DND-41 (cell line): ENCODE data around the gene F7.

Experiments
- CTCF ChIP-seq: IDR thresholded peaks from 2 replicates; pipeline ENCODE4 v1.5.1; 2012; ENCODE audit warnings: borderline replicate concordance, low read length, moderate library complexity, mild to moderate bottlenecking; ENCODE audit not compliant: poor library complexity, severe bottlenecking; ENCODE audit errors: extremely low read depth
- EZH2 ChIP-seq: IDR thresholded peaks from 3 replicates; pipeline ENCODE4 v1.6.1; 2012; ENCODE audit warnings: borderline replicate concordance, low read depth, mild to moderate bottlenecking, moderate library complexity, low read length, inconsistent platforms; ENCODE audit not compliant: severe bottlenecking

- TF ChIP-seq CTCF (no peak), EZH2 (no peak)
Observed at GRCh38 chr13:113065406-113066141, 40.0 kb upstream of the F7 start.
